ENCODE results near the gene CCDC60.

Gene CCDC60

GRCh38 chr12:119556854-119557253 lies 222.3 kb downstream of the CCDC60 start:
- DNase-seq = no peak

GRCh38 chr12:119565404-119565803 lies 230.9 kb downstream of the CCDC60 start:
- no peak for DNase-seq

- no peak for DNase-seq
Observed at GRCh38 chr12:119570771-119571170, 236.2 kb downstream of the CCDC60 start.

- DNase-seq = no peak
Observed at GRCh38 chr12:119573086-119573485, 238.6 kb downstream of the CCDC60 start.

GRCh38 chr12:119574255-119574654 lies 239.7 kb downstream of the CCDC60 start:
- no peak for DNase-seq

- DNase-seq = no peak
Observed at GRCh38 chr12:119576118-119576810, 241.7 kb downstream of the CCDC60 start.

GRCh38 chr12:119576915-119577314 lies 242.4 kb downstream of the CCDC60 start:
- no peak for DNase-seq

- DNase-seq = no peak
Observed at GRCh38 chr12:119578112-119578511, 243.6 kb downstream of the CCDC60 start.

- DNase-seq = no peak
Observed at GRCh38 chr12:119589097-119589496, 254.6 kb downstream of the CCDC60 start.

- no peak for DNase-seq
Observed at GRCh38 chr12:119589634-119590033, 255.1 kb downstream of the CCDC60 start.

Measured in activated CD4-positive, CD25-positive, alpha-beta regulatory T cell treated with anti-CD3 and anti-CD28 coated beads, Interleukin-2, amount 50 U/mL, for 72 hours (primary cell).